Measurements from ENCODE around the gene COL23A1.

COL23A1 gene

DNA sequence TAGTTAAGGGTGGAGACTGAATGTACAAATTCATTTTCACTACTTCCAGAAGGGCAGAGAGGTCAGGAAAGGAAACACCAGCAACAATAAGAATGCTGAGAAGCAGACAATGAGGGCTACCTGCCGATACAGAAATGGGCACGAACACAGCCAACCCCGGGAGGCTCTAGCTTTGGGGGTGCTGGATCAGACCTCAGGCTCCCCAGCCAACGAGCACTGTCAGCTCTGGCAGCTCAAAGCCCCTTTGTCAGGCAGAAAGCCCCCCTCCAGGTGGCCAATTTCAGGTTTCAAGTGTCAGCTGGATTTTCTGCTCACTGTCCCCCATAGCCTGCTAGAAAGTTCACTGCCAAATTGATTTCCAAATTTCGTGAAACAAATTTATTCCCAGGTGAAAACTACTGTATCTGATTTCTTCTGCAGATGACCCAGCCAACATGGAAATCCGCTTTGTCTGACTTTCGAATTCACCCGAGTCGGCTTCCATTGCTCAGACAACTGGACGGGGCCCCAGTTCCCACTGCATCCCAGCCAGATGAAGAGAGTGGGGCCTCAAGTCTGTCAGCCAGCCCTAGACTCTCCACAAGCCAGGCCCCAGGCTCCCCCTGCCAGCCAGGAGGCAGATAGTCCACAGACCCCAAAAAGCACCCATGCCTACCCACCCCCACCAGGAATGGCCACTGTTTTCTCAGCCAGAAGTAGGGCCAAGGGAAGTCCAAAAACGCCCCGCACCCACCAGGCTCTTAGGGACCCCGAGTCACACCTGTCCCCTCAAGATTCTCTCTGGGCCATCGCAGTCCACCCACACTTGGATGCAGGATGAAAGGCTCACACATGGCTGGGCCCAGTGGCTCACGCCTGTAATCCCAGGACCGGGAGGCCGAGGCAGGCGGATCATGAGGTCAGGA lies 261.1 kb downstream of the COL23A1 start:
- peaks cover 3% of the 10 kb centered on the region for H3K4me1 Mint-ChIP-seq (ENCODE audit: low read depth)
- no peaks in the 10 kb centered on the region for H3K27me3 Mint-ChIP-seq (ENCODE audit: low read depth)
- no peak overlapping the region for H3K27ac Mint-ChIP-seq
- no peaks in the 10 kb centered on the region for H3K36me3 Mint-ChIP-seq (ENCODE audit: low read depth)
- no peak overlapping the region for H3K4me3 Mint-ChIP-seq
- no peaks in the 10 kb centered on the region for H3K9me3 Mint-ChIP-seq

DNA sequence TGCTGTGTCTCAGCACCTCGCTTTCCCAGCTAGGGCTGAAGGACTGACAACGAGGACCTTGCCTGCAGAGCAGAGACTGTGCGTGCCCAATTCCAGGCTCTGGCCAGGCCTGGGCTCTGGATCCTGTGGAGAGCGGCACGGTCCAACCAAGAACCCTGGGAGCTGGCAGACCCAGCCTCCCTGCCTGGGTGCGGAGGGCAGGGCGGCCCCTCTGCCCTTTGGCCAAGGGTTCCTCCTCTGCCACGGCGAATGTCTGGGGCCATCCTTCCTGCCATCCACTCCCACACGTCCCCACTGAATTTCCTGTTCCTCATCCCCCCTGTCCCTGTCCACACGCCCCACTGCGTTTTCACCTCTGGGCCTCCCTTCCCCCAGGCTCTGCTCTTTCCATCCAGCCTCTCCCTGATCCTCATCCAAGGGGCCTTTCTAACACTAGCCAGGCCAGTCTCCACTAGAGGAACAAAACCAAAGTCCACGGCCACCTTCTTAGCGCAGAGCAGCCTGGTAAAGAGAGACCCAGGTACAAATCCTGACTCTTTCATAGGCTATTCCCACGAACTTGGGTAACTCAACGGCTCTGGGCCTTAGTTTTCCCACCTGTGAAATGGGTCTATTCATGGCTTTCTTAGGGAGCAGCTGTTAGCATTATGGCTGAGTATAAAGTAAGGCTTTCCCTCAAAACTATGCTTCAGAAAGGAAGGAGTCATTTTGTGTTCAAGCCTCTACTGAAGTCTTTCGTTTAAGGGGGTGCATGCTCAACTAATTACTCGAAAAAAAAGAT lies 262.1 kb downstream of the COL23A1 start:
- no peaks in the 10 kb centered on the region for H3K9me3 Mint-ChIP-seq
- peaks cover 3% of the 10 kb centered on the region for H3K4me1 Mint-ChIP-seq (ENCODE audit: low read depth)
- no peak overlapping the region for H3K27ac Mint-ChIP-seq
- no peak overlapping the region for H3K4me3 Mint-ChIP-seq
- no peaks in the 10 kb centered on the region for H3K36me3 Mint-ChIP-seq (ENCODE audit: low read depth)
- H3K27me3 Mint-ChIP-seq (ENCODE audit: low read depth), result no peaks in the 10 kb centered on the region

GRCh38 chr5:178327446-178327845 lies 262.7 kb downstream of the COL23A1 start:
- H3K36me3 Mint-ChIP-seq (ENCODE audit: low read depth), result no peaks in the 10 kb centered on the region
- H3K9me3 Mint-ChIP-seq, result no peaks in the 10 kb centered on the region
- H3K4me1 Mint-ChIP-seq (ENCODE audit: low read depth), result peaks cover 3% of the 10 kb centered on the region
- H3K27me3 Mint-ChIP-seq (ENCODE audit: low read depth), result no peaks in the 10 kb centered on the region
- H3K4me3 Mint-ChIP-seq, result no peak overlapping the region
- no peak overlapping the region for H3K27ac Mint-ChIP-seq

DNA sequence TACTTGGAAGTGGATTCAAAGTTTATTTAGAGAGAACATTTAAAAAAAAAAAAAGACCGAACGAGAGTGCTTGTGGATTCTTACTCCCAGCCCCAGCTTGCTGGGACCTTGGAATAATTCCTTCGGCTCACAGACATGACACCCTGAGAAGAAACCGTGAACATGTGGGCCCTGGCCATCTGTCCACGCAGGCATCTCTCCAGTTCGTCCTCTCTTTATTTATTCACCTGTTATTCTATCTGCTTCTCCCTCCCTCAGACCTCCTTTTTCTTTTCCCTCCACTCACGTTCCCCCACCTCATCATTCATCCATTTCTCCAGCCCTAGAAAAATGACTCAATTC lies 263.8 kb downstream of the COL23A1 start:
- H3K9me3 Mint-ChIP-seq, result no peaks in the 10 kb centered on the region
- H3K4me3 Mint-ChIP-seq, result no peak overlapping the region
- peaks cover 3% of the 10 kb centered on the region for H3K4me1 Mint-ChIP-seq (ENCODE audit: low read depth)
- no peaks in the 10 kb centered on the region for H3K36me3 Mint-ChIP-seq (ENCODE audit: low read depth)
- H3K27me3 Mint-ChIP-seq (ENCODE audit: low read depth), result no peaks in the 10 kb centered on the region
- H3K27ac Mint-ChIP-seq, result no peak overlapping the region

DNA sequence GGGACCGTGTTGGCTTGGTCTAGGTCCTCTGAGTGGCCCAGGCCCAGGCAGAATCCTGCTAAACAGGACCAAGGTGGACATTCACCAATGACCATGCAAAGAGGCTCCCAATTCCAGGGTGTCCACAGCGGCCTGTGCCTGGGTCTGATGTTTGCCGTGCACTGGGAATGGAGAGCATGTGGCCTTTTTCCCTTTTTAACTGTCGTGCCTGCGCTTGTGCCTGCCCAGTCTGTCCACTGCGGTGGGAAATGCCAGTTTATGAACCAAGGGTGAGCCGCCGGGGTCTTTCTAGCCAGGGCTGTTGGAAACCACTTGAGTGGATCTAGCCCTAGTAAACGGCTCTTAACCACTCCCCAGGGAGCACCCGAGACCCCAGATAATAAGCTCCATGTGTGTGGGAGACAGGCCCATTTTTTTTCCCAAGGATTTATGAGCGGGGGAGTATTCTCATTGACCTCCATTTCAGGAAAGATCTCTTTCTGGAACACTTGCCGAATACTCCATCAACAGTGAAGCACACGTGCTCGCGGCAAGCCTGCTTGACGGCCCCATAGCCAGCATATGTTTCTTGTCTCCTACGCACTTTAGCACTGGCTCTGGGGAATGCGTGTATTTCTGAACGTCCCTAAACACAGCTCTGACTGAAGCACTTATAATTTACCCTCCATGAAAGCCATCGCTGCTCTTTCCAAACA lies 264.4 kb downstream of the COL23A1 start:
- Mint-ChIP-seq H3K36me3 (ENCODE audit: low read depth) (no peaks in the 10 kb centered on the region), H3K27ac (no peak overlapping the region), H3K4me3 (no peak overlapping the region), H3K9me3 (no peaks in the 10 kb centered on the region), H3K4me1 (ENCODE audit: low read depth) (peaks cover 3% of the 10 kb centered on the region), H3K27me3 (ENCODE audit: low read depth) (no peaks in the 10 kb centered on the region)

- H3K4me3 Mint-ChIP-seq, result no peak overlapping the region
- H3K9me3 Mint-ChIP-seq, result no peaks in the 10 kb centered on the region
- H3K36me3 Mint-ChIP-seq (ENCODE audit: low read depth), result no peaks in the 10 kb centered on the region
- no peaks in the 10 kb centered on the region for H3K4me1 Mint-ChIP-seq (ENCODE audit: low read depth)
- H3K27ac Mint-ChIP-seq, result no peak overlapping the region
- H3K27me3 Mint-ChIP-seq (ENCODE audit: low read depth), result no peaks in the 10 kb centered on the region
Measured at GRCh38 chr5:178325311-178325678, 264.9 kb downstream of the COL23A1 start.

GRCh38 chr5:178324481-178325310 lies 265.5 kb downstream of the COL23A1 start:
- H3K4me1 Mint-ChIP-seq (ENCODE audit: low read depth), result no peaks in the 10 kb centered on the region
- H3K9me3 Mint-ChIP-seq, result no peaks in the 10 kb centered on the region
- H3K36me3 Mint-ChIP-seq (ENCODE audit: low read depth), result no peaks in the 10 kb centered on the region
- H3K4me3 Mint-ChIP-seq, result no peak overlapping the region
- H3K27me3 Mint-ChIP-seq (ENCODE audit: low read depth), result no peaks in the 10 kb centered on the region
- no peak overlapping the region for H3K27ac Mint-ChIP-seq

GRCh38 chr5:178323961-178324360 lies 266.2 kb downstream of the COL23A1 start:
- Mint-ChIP-seq H3K9me3 (no peaks in the 10 kb centered on the region), H3K27ac (no peak overlapping the region), H3K4me1 (ENCODE audit: low read depth) (no peaks in the 10 kb centered on the region), H3K27me3 (ENCODE audit: low read depth) (no peaks in the 10 kb centered on the region), H3K4me3 (no peak overlapping the region), H3K36me3 (ENCODE audit: low read depth) (no peaks in the 10 kb centered on the region)

DNA sequence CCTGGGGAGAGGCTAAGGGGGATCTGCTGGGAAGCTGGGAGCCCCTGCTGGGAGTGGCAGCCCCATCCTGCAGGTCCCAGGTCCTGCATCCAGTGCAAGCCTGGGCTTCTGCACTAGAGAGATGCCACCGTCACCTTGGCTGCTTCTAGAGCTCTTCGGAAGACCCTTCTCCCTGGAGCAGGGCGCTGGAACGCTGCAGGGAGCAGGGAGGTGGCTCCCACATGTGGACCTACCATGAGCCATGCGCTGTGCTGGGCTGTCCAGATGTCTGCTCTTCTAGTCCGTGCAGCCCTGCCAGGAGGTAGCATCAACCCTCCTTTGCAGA lies 266.7 kb downstream of the COL23A1 start:
- Mint-ChIP-seq H3K36me3 (ENCODE audit: low read depth) (no peaks in the 10 kb centered on the region), H3K9me3 (no peaks in the 10 kb centered on the region), H3K27me3 (ENCODE audit: low read depth) (no peaks in the 10 kb centered on the region), H3K4me3 (no peak overlapping the region), H3K4me1 (ENCODE audit: low read depth) (no peaks in the 10 kb centered on the region), H3K27ac (no peak overlapping the region)

- Mint-ChIP-seq H3K27ac (no peak overlapping the region), H3K9me3 (no peaks in the 10 kb centered on the region)
Measured at GRCh38 chr5:178322736-178323540, 267.3 kb downstream of the COL23A1 start.

GRCh38 chr5:178320281-178320855 lies 269.8 kb downstream of the COL23A1 start:
- Mint-ChIP-seq H3K36me3 (ENCODE audit: low read depth) (no peaks in the 10 kb centered on the region), H3K9me3 (peaks cover 7% of the 10 kb centered on the region)

More at GRCh38 chr5:178322736-178323540, 267.3 kb downstream of the COL23A1 start:
- Mint-ChIP-seq H3K4me1 (ENCODE audit: low read depth) (no peaks in the 10 kb centered on the region), H3K4me3 (no peak overlapping the region), H3K27me3 (ENCODE audit: low read depth) (no peaks in the 10 kb centered on the region), H3K36me3 (ENCODE audit: low read depth) (no peaks in the 10 kb centered on the region)

DNA sequence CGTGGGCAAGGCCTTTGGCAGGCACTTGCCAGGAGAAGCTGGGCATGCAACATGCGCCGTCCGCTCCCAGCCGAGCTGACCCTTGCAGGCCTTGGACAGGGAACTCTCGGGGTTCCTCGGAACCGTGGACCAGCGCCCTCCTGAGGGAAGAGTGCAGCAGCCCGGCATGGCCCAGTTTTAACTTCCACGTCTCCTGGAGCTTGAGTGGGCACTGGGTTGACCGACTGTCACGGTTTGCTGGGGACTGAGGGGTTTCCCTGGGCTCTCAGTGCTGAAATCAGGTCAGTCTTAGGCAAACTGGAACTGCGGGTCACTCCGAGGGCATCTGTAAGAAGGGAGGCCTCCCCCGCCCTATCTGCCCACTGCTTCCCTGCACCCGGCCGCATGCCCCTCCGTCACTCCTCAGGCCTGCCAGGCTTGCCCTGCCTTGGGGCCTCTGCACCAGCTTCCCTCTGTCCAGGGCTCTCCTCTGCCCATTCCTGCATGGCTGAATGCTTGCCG lies 270.6 kb downstream of the COL23A1 start:
- no peak overlapping the region for H3K4me3 Mint-ChIP-seq
- H3K9me3 Mint-ChIP-seq, result peaks cover 7% of the 10 kb centered on the region
- no peaks in the 10 kb centered on the region for H3K4me1 Mint-ChIP-seq (ENCODE audit: low read depth)
- H3K27ac Mint-ChIP-seq, result no peak overlapping the region
- no peaks in the 10 kb centered on the region for H3K36me3 Mint-ChIP-seq (ENCODE audit: low read depth)
- no peaks in the 10 kb centered on the region for H3K27me3 Mint-ChIP-seq (ENCODE audit: low read depth)

More at GRCh38 chr5:178320281-178320855, 269.8 kb downstream of the COL23A1 start:
- Mint-ChIP-seq H3K4me3 (no peak overlapping the region), H3K4me1 (ENCODE audit: low read depth) (no peaks in the 10 kb centered on the region), H3K27ac (no peak overlapping the region), H3K27me3 (ENCODE audit: low read depth) (no peaks in the 10 kb centered on the region)

GRCh38 chr5:178318893-178319292 lies 271.3 kb downstream of the COL23A1 start:
- H3K27ac Mint-ChIP-seq, result no peak overlapping the region

More at GRCh38 chr5:178318893-178319292, 271.3 kb downstream of the COL23A1 start:
- no peak overlapping the region for H3K4me3 Mint-ChIP-seq
- H3K36me3 Mint-ChIP-seq (ENCODE audit: low read depth), result no peaks in the 10 kb centered on the region
- H3K4me1 Mint-ChIP-seq (ENCODE audit: low read depth), result no peaks in the 10 kb centered on the region
- no peaks in the 10 kb centered on the region for H3K27me3 Mint-ChIP-seq (ENCODE audit: low read depth)
- H3K9me3 Mint-ChIP-seq, result peaks cover 7% of the 10 kb centered on the region
